ENCODE data around the gene PLA2G4A.

DNA sequence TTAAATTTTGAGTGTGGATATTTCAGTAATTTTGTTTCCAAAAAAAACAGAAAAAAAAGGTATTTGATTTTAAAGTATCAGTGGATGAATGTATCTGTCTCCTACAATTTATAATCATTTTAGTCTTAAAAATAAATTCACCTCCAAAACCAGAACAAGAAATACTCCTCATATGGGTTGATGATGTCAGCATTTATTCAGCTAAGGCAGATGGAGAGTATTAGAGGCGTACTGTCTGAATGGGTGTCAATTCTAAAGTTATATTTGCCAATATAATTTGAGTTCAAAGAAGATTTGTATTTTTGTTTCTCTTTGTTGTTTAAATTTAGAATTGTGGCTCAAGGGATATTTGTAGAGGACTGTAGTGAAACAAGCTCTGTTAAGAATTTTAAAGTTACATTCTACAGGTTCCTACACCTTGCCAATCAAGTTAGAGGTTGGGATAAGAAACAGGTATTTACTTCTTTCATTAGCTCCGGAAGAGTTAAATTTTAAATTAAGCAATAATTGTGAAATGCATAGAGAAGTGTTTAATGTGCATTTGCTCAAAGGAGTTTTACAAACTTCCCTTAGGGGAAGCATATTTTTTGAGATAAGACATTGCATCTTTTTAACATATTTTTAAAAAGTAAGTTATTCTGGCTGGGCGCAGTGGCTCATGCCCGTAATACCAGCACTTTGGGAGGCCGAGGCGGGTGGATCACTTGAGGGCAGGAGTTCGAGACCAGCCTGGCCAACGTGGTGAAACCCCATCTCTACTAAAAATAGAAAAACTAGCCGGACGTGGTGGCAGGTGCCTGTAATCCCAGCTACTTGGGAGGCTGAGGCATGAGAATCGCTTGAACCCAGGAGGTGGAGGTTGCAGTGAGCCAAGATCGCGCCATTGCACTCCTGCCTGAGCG is 1.2 kb downstream of the PLA2G4A start:
- TF ChIP-seq CTCF (conservative IDR thresholded peaks at IDR 0.05 in 1 of 2, IDR thresholded peaks at IDR 0.05 in 1 of 2; ENCODE audit: extremely low read depth in 1 of 2, insufficient read depth in 1 of 2, low read depth in 1 of 2, low read length in 2 of 2) (no peak), EZH2 (IDR thresholded peaks at IDR 0.05; ENCODE audit: borderline replicate concordance, low read length) (no peak)

All from mammary epithelial cell (primary cell).